ENCODE measurements around the gene QKI.

QKI gene

DNA sequence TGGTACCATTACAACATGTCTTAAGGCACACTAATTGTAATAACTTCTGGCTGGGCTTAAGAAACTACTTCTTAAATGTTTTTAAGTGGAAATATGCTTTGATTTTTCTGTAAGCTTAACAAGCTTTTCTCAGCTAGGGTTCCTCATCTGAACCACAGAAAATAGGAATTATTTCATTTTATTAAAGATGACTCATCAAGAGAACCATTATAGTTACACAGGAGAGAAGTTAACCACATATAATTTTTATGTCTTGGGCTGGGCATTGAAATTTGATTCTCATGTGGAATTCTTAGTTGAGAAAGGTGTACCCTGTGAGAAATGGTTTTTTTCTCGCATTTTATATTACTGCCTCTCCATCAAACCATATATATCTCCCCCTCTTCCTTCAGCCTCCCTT is 75.1 kb downstream of the QKI start:
- DNase-seq (ENCODE audit: low read depth): peak; percentile 2

GRCh38 chr6:163490826-163491577 is 76.5 kb downstream of the QKI start:
- peak; percentile 28 for DNase-seq (ENCODE audit: low read depth)

DNA sequence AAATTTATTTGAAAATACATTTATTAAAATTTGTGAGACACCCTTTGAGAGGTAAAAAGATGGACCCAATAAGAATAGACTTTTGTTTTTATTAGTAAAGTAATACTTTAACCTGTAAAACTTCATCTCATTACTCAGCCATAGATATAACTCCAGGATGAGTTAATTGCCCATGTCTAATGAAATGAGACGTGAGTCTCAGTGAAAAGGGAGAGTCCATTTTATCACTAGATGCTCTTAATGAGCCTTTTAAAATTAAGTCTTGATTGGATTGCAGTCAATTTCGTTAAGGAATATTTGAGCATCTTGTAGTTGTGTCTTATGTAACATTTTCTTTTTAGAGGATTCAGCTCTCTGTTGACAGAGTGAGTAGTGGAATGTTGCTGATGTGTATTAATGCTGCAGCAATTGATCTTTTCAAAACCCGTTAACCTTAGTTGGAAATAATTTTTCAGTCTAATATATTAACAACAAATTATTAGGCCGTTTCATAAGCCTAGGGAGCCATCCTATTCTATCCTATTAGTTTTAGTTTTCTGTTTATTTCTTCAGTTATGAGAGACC is 77.3 kb downstream of the QKI start:
- DNase-seq (ENCODE audit: low read depth): no peak

- DNase-seq (ENCODE audit: low read depth): peak; percentile 48
Observed at GRCh38 chr6:163494279-163494727, 79.8 kb downstream of the QKI start.

GRCh38 chr6:163496205-163496604 is 81.7 kb downstream of the QKI start:
- no peak for DNase-seq (ENCODE audit: low read depth)

DNA sequence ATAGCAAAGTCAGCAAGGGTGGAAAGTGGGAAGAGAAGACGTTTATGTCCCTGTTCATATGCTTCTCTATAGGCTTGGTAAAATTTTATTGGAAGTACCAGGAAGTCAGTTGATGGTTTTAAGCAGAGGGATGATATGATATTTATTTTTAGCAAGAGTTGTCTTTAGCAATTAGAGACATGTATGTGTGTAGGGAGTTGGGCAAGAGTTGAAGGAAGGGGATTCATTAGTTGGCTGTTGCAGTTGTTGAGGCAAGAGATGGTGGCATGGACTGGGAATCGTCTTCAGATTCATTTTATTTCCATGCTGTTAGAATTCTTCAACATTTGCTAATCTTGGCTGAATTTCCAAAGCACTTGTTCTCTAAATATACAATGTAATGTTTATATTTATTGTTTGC is 85.6 kb downstream of the QKI start:
- DNase-seq (ENCODE audit: low read depth): no peak

- DNase-seq (ENCODE audit: low read depth): no peak
Observed at GRCh38 chr6:163501026-163501425, 86.5 kb downstream of the QKI start.

- DNase-seq (ENCODE audit: low read depth): no peak
Observed at GRCh38 chr6:163501439-163501838, 86.9 kb downstream of the QKI start.

- no peak for DNase-seq (ENCODE audit: low read depth)
Observed at GRCh38 chr6:163504984-163505640, 90.6 kb downstream of the QKI start.

DNA sequence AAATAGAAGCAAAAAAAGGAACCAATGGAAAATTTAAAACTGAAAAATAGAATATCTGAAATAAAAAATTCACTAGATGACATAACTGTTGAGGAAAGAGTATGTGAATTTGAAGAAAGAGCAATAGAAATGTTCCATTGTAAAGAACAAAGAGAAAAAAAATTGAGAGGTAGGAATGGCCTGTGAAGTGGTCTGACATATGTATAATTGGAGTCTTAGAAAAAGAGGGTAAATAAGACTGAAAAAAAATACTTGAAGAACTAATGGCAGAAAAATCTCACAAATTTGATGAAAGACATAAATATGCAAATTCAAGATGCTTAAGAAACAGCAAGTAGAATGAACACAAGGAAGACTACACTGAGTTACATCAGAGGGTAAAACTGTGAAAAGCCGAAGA is 93.4 kb downstream of the QKI start:
- no peak for DNase-seq (ENCODE audit: low read depth)

- no peak for DNase-seq (ENCODE audit: low read depth)
Observed at GRCh38 chr6:163513003-163513402, 98.5 kb downstream of the QKI start.

DNA sequence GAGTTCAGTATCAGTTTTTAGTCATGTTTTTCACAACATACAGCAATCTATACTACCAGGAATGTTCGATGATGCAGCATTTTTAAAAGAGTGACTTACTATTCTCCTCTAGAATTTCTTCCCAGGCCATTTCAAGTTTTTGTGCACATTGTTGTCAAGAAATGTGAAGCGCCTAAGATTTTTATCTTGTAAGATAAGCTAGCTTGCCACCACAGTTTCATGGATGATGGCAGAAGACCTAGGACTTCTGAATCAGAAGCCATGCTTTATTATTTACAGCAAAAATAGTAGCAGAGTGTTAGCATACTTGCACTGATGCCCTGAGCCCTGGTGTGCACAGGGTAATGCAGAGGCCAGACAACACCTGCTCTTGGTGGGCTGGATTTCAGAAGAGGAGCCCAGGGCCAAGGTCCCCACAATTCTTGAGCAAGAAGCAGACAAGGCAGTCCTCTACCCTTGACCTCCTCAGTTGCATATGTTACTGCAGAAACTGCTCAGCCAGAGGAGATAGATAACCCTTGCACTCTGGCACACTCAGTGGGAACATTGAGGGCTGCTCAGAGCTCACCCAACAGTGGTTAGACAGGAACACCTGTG is 99.2 kb downstream of the QKI start:
- no peak for DNase-seq (ENCODE audit: low read depth)

GRCh38 chr6:163516908-163517307 is 102.4 kb downstream of the QKI start:
- DNase-seq (ENCODE audit: low read depth): no peak

DNA sequence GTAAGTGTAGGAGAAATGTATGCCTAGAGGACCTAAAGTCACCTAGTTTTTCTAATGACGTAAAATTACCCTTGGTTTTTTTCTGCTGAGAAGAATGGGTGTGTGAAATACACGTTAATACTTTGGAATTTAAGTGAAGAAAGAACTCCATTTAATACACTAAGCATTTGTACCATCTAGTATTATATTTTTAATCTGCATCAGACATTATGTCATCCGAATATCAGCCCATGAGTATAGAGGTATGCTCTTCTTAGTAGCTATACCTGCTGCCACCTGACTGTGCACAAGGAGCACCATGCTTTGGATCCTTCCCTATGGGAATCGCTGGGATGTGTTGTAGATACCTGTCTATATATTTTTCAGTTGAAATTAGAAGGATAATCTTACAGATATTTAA is 106.4 kb downstream of the QKI start:
- no peak for DNase-seq (ENCODE audit: low read depth)

GRCh38 chr6:163522033-163522432 is 107.5 kb downstream of the QKI start:
- DNase-seq (ENCODE audit: low read depth): no peak

- no peak for DNase-seq (ENCODE audit: low read depth)
Observed at GRCh38 chr6:163525926-163526325, 111.4 kb downstream of the QKI start.

- no peak for DNase-seq (ENCODE audit: low read depth)
Observed at GRCh38 chr6:163526346-163526745, 111.8 kb downstream of the QKI start.

- DNase-seq (ENCODE audit: low read depth): no peak
Observed at GRCh38 chr6:163527291-163527690, 112.8 kb downstream of the QKI start.

- peak; percentile 73 for DNase-seq (ENCODE audit: low read depth)
Observed at GRCh38 chr6:163529605-163530004, 115.1 kb downstream of the QKI start.

- DNase-seq (ENCODE audit: low read depth): no peak
Observed at GRCh38 chr6:163530406-163530805, 115.9 kb downstream of the QKI start.

GRCh38 chr6:163531122-163531521 is 116.6 kb downstream of the QKI start:
- no peak for DNase-seq (ENCODE audit: low read depth)

GRCh38 chr6:163532526-163533078 is 118.1 kb downstream of the QKI start:
- no peak for DNase-seq (ENCODE audit: low read depth)

- DNase-seq (ENCODE audit: low read depth): peak; percentile 77
Observed at GRCh38 chr6:163533443-163533842, 118.9 kb downstream of the QKI start.

All from GM04504 (cell line).